HepG2 (cell line): ENCODE results near the gene ANKRD29. TPM values are rescaled to one million over a fixed set of nuclear protein-coding genes. Genes with fewer than 3 reads are reported as not detected.

Experiments used
- CHCHD3 ChIP-seq: sonication (generic); formaldehyde crosslinking; IDR thresholded peaks from 2 replicates; pipeline ENCODE4 v1.8.0; 2022; ENCODE audit warnings: mild to moderate bottlenecking, missing genetic modification reagents, moderate library complexity
- CREM ChIP-seq, 2 experiments: sonication (generic) in 1 of 2; formaldehyde crosslinking in 1 of 2; IDR thresholded peaks; 2 replicates each; pipeline versions ENCODE4 v1.4.0 to v1.6.1; 2016 to 2020; ENCODE audit warnings: antibody characterized with exemption in 1 of 2, mild to moderate bottlenecking in 1 of 2, missing genetic modification reagents in 1 of 2
- FOXA1 ChIP-seq, 2 experiments: fragments of 450-650 bp in 1 of 2; sonication (generic) in 1 of 2; formaldehyde crosslinking in 1 of 2; IDR thresholded peaks; 2 replicates each; pipeline versions ENCODE4 v1.4.0 to v1.6.1; 2016 to 2020; ENCODE audit warnings: missing genetic modification reagents in 1 of 2
- GTF2F1 ChIP-seq: fragments of 150-350 bp; IDR thresholded peaks from 2 replicates; pipeline ENCODE4 v1.6.1; 2014; ENCODE audit warnings: low read length
- HOXA9 ChIP-seq: sonication (generic); formaldehyde crosslinking; IDR thresholded peaks from 2 replicates; pipeline ENCODE4 v1.8.1; 2022; ENCODE audit warnings: missing genetic modification reagents, mild to moderate bottlenecking, moderate library complexity, borderline replicate concordance
- PPARG ChIP-seq: conservative IDR thresholded peaks from 2 replicates; pipeline ENCODE4 v1.6.1; 2016; ENCODE audit warnings: missing biosample characterization, missing genetic modification reagents
- SPEN ChIP-seq: sonication (generic); formaldehyde crosslinking; IDR thresholded peaks from 2 replicates; pipeline ENCODE4 v1.5.1; 2020; ENCODE audit warnings: low read depth, mild to moderate bottlenecking, missing genetic modification reagents
- STAG1 ChIP-seq: sonication (generic); formaldehyde crosslinking; IDR thresholded peaks from 2 replicates; pipeline ENCODE4 v1.4.0; 2020; ENCODE audit warnings: missing genetic modification reagents
- TAF15 ChIP-seq: fragments of 200-400 bp; formaldehyde crosslinking; IDR thresholded peaks from one replicate; pipeline ENCODE4 v1.6.1; 2018; ENCODE audit warnings: mild to moderate bottlenecking, low read depth, low read length; ENCODE audit not compliant: poor library complexity, severe bottlenecking
- USF2 ChIP-seq, 2 experiments: sonication (generic) in 1 of 2; formaldehyde crosslinking in 1 of 2; IDR thresholded peaks; 2 replicates each; pipeline versions ENCODE4 v1.5.1 to v1.6.1; 2011 to 2020; ENCODE audit warnings: borderline replicate concordance in 1 of 2, low read depth in 1 of 2, low read length in 1 of 2, mild to moderate bottlenecking in 1 of 2, missing genetic modification reagents in 1 of 2, moderate library complexity in 1 of 2
- ZBTB46 ChIP-seq: sonication (generic); formaldehyde crosslinking; IDR thresholded peaks from 2 replicates; pipeline ENCODE4 v1.4.0; 2020; ENCODE audit warnings: mild to moderate bottlenecking, missing genetic modification reagents, borderline replicate concordance
- ZBTB7B ChIP-seq: sonication (generic); formaldehyde crosslinking; IDR thresholded peaks from 2 replicates; pipeline ENCODE4 v1.4.0; 2020; ENCODE audit warnings: missing genetic modification reagents
- ZNF205 ChIP-seq: IDR thresholded peaks from 2 replicates; pipeline ENCODE4 v1.6.1; 2018; ENCODE audit warnings: missing biosample characterization, missing genetic modification reagents
- ZNF333 ChIP-seq: sonication (generic); formaldehyde crosslinking; IDR thresholded peaks from 2 replicates; pipeline ENCODE4 v1.4.0; 2020; ENCODE audit warnings: mild to moderate bottlenecking, missing genetic modification reagents, borderline replicate concordance
- ZNF367 ChIP-seq: sonication (generic); formaldehyde crosslinking; IDR thresholded peaks from 2 replicates; pipeline ENCODE4 v1.4.0; 2020; ENCODE audit warnings: missing genetic modification reagents, borderline replicate concordance
- ZNF75D ChIP-seq: sonication (generic); formaldehyde crosslinking; IDR thresholded peaks from 2 replicates; pipeline ENCODE4 v1.8.1; 2023; ENCODE audit warnings: missing genetic modification reagents, mild to moderate bottlenecking, borderline replicate concordance
- ZNF883 ChIP-seq: sonication (generic); formaldehyde crosslinking; IDR thresholded peaks from 2 replicates; pipeline ENCODE4 v1.5.1; 2020; ENCODE audit warnings: mild to moderate bottlenecking, missing genetic modification reagents; ENCODE audit errors: not compliant biosample characterization
- ZSCAN21 ChIP-seq: sonication (generic); formaldehyde crosslinking; IDR thresholded peaks from 2 replicates; pipeline ENCODE4 v1.8.0; 2022; ENCODE audit warnings: mild to moderate bottlenecking, missing genetic modification reagents, moderate library complexity, borderline replicate concordance
- polyA plus RNA-seq, 8 experiments: library from polyadenylated mRNA; depleted of rRNA in 3 of 8; stranded (reverse) in 7 of 8; unstranded in 1 of 8; fragments of >200 nt; fragmentation: Illumina TruSeq in 4 of 8; extraction: Trizol in 4 of 8; gene quantifications; 2 replicates each; pipeline versions ENCODE4 v1.2.1 to v1.2.3, GENCODE V29; 2011 to 2016; ENCODE audit warnings: low read depth in 4 of 8, missing spikeins in 1 of 8, mixed read lengths in 1 of 8; ENCODE audit not compliant: insufficient read depth in 1 of 8
- total RNA-seq, 5 experiments: library from RNA; depleted of rRNA; stranded (reverse); fragments of >200 nt; fragmentation: Illumina TruSeq; extraction: Trizol; gene quantifications; 2 replicates each; pipeline ENCODE4 v1.2.3, GENCODE V29; 2016; ENCODE audit warnings: low read depth in 1 of 5
- TF ChIP-seq, protein P1 (sequence below): sonication (generic); formaldehyde crosslinking; IDR thresholded peaks from 2 replicates; pipeline ENCODE4 v1.4.0; 2020; ENCODE audit warnings: missing genetic modification reagents, borderline replicate concordance

ANKRD29 gene
- total and polyA plus RNA-seq, 2 of the 13 experiments (the other 11 are each of a cell fraction or from before 2014, with no cell fraction given): not detected

DNA sequence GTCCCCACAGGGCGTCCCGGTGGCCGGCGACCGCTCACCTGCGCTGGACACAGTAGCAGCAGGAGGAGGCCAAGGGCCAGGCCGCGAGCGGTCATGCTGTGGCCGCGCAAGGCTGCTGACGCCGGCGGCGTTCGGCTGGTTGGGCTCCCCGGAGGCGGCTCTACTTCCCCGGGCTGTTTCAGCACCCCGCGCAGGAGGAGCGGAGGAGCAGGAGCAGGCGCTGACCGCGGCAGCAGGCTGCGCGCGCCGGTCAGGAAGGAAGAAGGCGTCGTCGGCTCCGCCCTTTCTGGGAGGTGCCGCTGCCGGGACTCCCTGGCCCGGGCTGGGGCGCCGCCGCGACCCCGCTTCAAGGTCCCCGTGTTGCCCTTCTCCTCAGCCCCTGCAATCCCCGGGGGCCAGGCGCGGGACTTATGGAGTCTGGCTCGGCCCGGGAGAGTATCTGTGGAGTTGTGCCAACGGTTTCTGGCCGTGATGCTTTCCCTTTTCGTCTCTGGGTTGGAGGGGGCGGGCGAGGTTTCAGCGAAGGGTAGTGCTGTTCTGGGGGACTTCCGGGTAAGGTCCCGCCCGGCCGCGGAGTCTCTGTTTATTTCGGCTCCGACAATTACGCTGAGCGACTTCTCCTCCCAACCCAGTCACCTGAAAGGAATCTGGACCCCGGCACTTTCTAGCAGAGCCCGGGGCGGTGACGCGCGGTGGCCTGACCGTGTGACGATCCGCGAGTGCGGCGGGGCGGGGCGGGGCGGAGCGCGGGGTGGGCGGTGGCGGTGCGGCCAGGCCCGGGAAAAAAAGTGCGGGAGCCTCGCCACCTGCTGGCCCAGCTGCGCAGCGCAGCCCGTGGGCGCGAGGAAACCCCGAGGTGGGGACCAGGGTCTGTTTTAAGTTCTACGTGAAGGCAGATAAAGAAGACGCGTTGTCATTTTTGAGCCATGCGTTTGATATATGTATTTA, 76.2 kb downstream of the ANKRD29 start, which contains the start of gene NPC1 (continued):
- TF ChIP-seq PPARG: no peak; the same call in 1 of the 2 replicates
- TF ChIP-seq ZNF367: peak; percentile 44; the same call in 1 of the 2 replicates
- TF ChIP-seq ZNF75D (CRISPR knock-in tag): no peak
- TF ChIP-seq ZNF333: peak; percentile 85
- peak; percentile 15 for TF ChIP-seq SPEN
- no peak for TF ChIP-seq HOXA9 (CRISPR knock-in tag)
- TF ChIP-seq TAF15: no peak
- no peak for TF ChIP-seq FOXA1 (IDR thresholded peaks at IDR 0.05)
- peak; percentile 13; the same call in 1 of the 2 replicates for TF ChIP-seq FOXA1 (CRISPR knock-in tag; IDR thresholded peaks at IDR 0.05)
- peak; percentile 66 for TF ChIP-seq ZNF883 (CRISPR knock-in tag)
- peak; percentile 60; the same call in 1 of the 2 replicates for TF ChIP-seq CREM (IDR thresholded peaks at IDR 0.05)
- TF ChIP-seq CREM (CRISPR knock-in tag; IDR thresholded peaks at IDR 0.05): no peak
- TF ChIP-seq CHCHD3 (CRISPR knock-in tag): no peak
- no peak for TF ChIP-seq ZBTB46 (CRISPR knock-in tag)
- no peak for TF ChIP-seq GTF2F1
- no peak for TF ChIP-seq ZNF205 (CRISPR knock-in tag)
- TF ChIP-seq ZSCAN21: peak; percentile 37; the same call in 1 of the 2 replicates
- TF ChIP-seq, protein P1, sequence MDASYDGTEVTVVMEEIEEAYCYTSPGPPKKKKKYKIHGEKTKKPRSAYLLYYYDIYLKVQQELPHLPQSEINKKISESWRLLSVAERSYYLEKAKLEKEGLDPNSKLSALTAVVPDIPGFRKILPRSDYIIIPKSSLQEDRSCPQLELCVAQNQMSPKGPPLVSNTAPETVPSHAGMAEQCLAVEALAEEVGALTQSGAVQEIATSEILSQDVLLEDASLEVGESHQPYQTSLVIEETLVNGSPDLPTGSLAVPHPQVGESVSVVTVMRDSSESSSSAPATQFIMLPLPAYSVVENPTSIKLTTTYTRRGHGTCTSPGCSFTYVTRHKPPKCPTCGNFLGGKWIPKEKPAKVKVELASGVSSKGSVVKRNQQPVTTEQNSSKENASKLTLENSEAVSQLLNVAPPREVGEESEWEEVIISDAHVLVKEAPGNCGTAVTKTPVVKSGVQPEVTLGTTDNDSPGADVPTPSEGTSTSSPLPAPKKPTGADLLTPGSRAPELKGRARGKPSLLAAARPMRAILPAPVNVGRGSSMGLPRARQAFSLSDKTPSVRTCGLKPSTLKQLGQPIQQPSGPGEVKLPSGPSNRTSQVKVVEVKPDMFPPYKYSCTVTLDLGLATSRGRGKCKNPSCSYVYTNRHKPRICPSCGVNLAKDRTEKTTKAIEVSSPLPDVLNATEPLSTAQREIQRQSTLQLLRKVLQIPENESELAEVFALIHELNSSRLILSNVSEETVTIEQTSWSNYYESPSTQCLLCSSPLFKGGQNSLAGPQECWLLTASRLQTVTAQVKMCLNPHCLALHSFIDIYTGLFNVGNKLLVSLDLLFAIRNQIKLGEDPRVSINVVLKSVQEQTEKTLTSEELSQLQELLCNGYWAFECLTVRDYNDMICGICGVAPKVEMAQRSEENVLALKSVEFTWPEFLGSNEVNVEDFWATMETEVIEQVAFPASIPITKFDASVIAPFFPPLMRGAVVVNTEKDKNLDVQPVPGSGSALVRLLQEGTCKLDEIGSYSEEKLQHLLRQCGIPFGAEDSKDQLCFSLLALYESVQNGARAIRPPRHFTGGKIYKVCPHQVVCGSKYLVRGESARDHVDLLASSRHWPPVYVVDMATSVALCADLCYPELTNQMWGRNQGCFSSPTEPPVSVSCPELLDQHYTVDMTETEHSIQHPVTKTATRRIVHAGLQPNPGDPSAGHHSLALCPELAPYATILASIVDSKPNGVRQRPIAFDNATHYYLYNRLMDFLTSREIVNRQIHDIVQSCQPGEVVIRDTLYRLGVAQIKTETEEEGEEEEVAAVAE: no peak
- 0 out of 2 replicates have a peak, but pooled peaks have one; percentile 44 for TF ChIP-seq ZBTB7B (CRISPR knock-in tag)
- peak; percentile 86 for TF ChIP-seq STAG1 (CRISPR knock-in tag)
- no peak for TF ChIP-seq USF2 (IDR thresholded peaks at IDR 0.05; ENCODE audit: low read depth, low read length)
- TF ChIP-seq USF2 (CRISPR knock-in tag; IDR thresholded peaks at IDR 0.05; ENCODE audit: borderline replicate concordance): no peak
